Activated naive CD8-positive, alpha-beta T cell treated with anti-CD3 and anti-CD28 coated beads for 36 hours (primary cell): ENCODE data around the gene CRIP1. TPM values are rescaled to one million over a fixed set of nuclear protein-coding genes. Genes with fewer than 3 reads are reported as not detected.

Source experiments
- DNase-seq: peaks from one replicate; pipeline ENCODE4 v3.0.0; 2021
- H3K27ac Mint-ChIP-seq: one replicate; pipeline ENCODE4 v1.8.0; 2022; ENCODE audit warnings: mild to moderate bottlenecking, moderate library complexity, mixed read lengths
- H3K27me3 Mint-ChIP-seq: one replicate; pipeline ENCODE4 v1.8.0; 2022; ENCODE audit warnings: mild to moderate bottlenecking, mixed read lengths
- H3K36me3 Mint-ChIP-seq: one replicate; pipeline ENCODE4 v1.8.0; 2021; ENCODE audit warnings: mild to moderate bottlenecking, mixed read lengths
- H3K4me1 Mint-ChIP-seq: one replicate; pipeline ENCODE4 v1.8.0; 2021; ENCODE audit warnings: mixed read lengths
- H3K4me3 Mint-ChIP-seq: one replicate; pipeline ENCODE4 v1.8.0; 2022; ENCODE audit warnings: mild to moderate bottlenecking, moderate library complexity, mixed read lengths
- H3K9me3 Mint-ChIP-seq: one replicate; pipeline ENCODE4 v1.8.0; 2022; ENCODE audit warnings: mixed read lengths
- total RNA-seq, 2 experiments: library from RNA; stranded (reverse); gene quantifications; one replicate each; pipeline ENCODE4 v1.2.3, GENCODE V29; 2021

CRIP1 gene, protein sequence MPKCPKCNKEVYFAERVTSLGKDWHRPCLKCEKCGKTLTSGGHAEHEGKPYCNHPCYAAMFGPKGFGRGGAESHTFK
- 10 to 100 TPM; 82.5 to 87.3 TPM for total RNA-seq

DNA sequence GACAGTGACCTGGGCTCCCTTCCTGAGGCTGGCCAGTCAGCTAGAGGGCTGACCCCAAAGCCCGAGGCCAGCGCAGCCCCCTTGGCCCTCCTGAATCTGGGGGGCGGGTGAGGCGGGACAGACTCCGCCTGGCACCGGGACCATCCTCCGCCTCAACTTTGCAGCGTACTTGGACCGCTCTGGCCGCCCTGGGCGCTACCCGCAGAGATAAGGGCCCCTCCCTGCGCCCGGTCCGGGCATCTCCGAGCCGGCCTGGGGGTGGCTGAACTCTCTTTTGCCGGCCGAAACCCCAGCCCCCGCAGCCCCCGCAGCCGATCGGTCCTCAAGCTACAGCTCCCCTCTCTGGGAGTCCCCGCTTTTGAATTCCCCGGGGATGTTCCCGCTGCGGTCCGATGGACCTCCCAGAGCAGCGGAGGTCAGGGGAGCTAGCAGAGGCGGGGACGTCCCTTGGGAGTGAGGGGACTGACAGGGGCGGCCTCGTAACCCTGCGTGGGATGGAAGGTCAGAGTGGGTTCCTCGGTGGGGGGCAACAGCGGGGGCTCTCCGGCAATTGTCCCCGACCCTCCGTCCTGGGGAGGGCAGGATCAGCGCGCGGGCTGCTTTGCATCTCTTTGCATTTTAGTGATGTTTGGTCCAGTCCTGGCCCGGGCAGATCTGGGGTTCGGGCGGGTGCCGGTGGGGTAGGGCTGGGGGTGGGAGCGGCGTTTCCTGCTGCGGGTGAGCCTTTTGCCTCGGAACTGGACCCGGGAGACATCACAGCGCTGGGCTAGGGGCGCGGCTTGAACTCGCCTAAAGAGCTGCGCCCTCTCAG is at the start of gene CRIP1:
Gene CRIP1, plus strand, starts transcription at position 724 of the 811 bp plus-strand sequence. CDS start 374 bp downstream, outside the sequence.
- Mint-ChIP-seq H3K4me3 (peak within 1 kb of the TSS; percentile 79), H3K27me3 (peaks cover 3% of the 10 kb centered on the region), H3K9me3 (no peaks in the 10 kb centered on the region), H3K4me1 (peaks cover 38% of the 10 kb centered on the region), H3K36me3 (no peaks in the 10 kb centered on the region), H3K27ac (peak within 1 kb of the TSS; percentile 70)
- DNase-seq, result no peak

DNA sequence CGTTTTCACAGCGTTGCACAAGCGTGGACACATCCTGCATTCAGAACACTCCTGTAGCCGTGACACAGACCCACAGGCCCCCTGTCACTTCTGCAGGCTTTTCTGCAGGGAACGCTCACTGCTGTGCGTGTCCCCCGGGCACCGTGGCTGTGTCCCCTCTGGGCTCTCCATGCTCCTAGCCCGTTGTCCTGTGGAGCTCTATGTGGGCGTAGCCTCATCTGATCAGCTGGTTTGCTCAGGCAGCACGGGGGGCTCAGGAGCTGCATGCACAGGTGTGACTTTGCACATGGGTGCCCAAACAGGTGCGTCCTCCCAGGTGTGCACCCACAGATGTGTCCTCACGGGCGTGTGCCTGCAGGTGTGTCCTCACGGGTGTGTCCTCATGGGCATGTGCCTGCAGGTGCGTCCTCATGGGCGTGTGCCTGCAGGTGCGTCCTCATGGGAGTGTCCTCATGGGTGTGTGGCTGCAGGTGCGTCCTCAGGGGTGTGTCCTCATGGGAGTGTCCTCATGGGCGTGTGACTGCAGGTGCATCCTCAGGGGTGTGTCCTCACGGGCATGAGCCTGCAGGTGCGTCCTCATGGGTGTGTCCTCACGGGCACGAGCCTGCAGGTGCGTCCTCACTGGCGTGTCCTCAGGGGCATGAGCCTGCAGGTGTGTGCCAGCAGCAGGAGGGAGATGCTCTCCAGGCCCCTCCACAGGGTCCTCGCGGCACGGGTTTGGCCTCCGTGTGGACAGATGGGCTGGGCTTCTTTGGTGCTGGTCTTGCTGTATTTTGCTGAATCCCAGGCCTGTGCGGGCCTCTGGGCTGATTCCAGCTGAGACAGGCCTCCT is 49.6 kb upstream of the CRIP1 start:
- no peak for DNase-seq
- Mint-ChIP-seq H3K4me1 (peaks cover 10% of the 10 kb centered on the region), H3K4me3 (no peak overlapping the region), H3K27ac (no peak overlapping the region), H3K27me3 (no peaks in the 10 kb centered on the region), H3K36me3 (peaks cover 17% of the 10 kb centered on the region), H3K9me3 (no peaks in the 10 kb centered on the region)

DNA sequence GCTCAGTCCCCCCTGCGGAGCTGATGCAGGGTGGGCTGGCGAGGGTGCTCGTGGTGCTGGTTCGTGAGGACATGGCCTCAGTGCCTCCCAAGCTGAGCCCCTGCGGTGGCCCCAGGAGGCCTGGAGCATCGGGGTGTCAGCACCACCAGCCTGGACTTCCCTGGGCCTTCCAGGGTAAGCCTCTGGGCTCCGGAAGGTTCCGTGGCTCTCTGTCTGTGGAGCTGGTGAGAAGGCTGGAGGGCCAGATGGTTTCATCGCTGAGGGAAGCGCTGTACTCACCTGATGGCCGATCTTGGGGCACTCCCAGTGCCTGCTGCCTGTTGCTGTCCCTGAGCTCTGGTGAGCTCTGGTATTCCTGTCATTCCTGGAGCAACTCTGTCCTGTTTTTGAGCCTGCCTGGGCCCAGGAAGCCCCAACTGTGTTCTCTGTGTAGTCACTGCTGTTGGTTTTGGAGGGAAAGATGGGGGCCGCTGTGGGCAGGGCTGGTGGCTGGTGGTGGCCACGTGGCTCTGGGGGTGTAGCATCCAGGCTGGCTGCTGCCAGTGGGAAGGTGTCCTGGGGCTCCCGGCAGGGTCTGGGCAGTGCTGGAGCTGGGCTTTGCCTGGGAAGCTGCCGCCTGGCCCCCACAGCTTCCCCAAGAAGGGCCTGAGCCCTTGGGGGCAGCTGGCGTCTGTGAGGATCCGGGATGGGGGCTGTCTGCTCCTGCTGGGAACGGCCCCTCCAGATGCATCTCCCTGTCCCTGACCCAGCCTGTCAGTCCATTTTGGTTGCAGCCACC is 48.8 kb upstream of the CRIP1 start:
- peaks cover 19% of the 10 kb centered on the region for H3K36me3 Mint-ChIP-seq
- no peaks in the 10 kb centered on the region for H3K9me3 Mint-ChIP-seq
- H3K27ac Mint-ChIP-seq, result no peak overlapping the region
- peaks cover 9% of the 10 kb centered on the region for H3K4me1 Mint-ChIP-seq
- no peak overlapping the region for H3K4me3 Mint-ChIP-seq
- no peaks in the 10 kb centered on the region for H3K27me3 Mint-ChIP-seq
- no peak for DNase-seq

DNA sequence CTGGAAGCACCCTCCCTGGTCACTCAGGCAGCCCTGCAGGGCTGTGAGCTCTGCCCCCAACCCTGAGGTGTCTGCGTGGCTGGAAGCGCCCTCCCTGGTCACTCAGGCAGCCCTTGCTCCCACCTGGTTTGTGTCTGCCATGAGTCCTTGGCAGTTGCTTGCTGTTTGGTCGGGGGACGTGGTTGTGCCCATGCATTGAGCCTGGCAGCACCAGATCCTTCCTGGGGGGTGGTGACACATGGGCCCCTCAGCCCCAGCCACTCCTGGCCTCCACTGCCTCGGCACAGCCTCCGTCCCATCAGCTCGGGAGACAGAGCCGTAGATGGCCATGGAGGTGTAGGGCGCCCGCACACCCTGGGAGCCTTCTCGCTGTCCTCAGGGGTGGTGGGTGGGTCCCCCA is 47.5 kb upstream of the CRIP1 start:
- Mint-ChIP-seq H3K4me3 (no peak overlapping the region), H3K4me1 (peaks cover 9% of the 10 kb centered on the region), H3K36me3 (peaks cover 12% of the 10 kb centered on the region), H3K27ac (no peak overlapping the region), H3K27me3 (no peaks in the 10 kb centered on the region), H3K9me3 (no peaks in the 10 kb centered on the region)
- DNase-seq, result no peak

DNA sequence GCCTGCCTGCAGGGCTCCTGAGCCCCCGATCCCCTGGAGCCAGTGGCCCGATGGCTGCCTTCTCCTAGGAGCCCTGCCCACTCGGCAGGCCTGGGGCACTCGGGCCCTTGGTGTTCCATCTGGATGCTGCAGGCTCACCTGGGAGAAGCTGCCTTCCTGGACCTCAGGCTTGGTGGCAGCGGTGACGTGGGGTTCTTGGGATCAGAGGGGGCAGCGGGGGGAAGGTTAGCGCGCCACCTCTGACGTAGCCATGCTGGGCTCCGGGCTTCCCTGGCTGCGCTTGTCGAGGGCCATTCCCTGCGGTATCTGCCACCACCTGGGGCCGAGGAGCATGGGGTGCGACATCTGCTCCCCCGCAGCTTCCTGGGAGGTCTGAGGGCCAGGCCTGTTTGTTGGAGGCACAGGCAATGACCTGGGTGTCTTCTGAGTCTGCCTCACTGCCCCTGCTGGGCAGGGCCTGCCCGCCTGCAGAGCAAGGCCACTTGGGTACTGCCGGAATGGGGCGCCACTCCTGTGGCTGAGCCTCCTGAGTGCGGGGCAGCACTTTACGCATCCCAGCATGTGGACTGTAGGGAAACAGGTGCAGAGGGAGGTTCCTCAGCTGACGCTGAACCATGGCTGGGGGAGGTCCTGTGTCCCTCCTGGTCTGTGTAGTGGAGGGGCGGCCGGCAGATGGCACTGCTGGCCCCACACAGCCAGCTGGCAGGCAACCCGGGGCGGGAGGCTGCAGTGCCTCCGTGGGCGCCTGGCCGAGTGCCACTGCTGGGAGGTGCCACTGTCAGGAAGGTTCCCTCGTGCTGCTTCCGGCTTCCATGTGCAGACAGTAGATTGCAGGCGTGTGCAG is 46.8 kb upstream of the CRIP1 start:
- Mint-ChIP-seq H3K9me3 (no peaks in the 10 kb centered on the region), H3K27ac (no peak overlapping the region), H3K4me1 (peaks cover 6% of the 10 kb centered on the region), H3K36me3 (peaks cover 9% of the 10 kb centered on the region), H3K4me3 (no peak overlapping the region), H3K27me3 (no peaks in the 10 kb centered on the region)
- DNase-seq, result no peak

DNA sequence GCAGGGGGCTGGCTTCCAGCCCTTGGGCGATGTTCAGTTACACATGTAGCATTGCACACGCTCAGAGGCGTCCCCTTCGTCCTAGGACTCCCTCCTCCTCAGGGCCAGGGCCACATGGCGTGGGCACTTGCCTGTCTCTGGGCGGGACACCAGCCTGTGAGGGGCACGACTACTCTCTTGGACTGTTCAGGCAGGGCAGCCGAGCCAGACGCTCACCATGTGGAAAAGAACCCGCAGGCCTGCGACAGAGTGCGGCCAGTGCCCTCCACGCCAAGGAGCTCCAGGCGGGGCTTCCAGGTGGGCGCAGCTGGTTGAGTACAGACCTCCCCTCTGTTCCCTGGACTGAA is 46.2 kb upstream of the CRIP1 start:
- Mint-ChIP-seq H3K27me3 (no peaks in the 10 kb centered on the region), H3K36me3 (peaks cover 7% of the 10 kb centered on the region), H3K27ac (no peak overlapping the region), H3K4me3 (no peak overlapping the region), H3K9me3 (no peaks in the 10 kb centered on the region), H3K4me1 (peaks cover 4% of the 10 kb centered on the region)
- DNase-seq, result no peak

DNA sequence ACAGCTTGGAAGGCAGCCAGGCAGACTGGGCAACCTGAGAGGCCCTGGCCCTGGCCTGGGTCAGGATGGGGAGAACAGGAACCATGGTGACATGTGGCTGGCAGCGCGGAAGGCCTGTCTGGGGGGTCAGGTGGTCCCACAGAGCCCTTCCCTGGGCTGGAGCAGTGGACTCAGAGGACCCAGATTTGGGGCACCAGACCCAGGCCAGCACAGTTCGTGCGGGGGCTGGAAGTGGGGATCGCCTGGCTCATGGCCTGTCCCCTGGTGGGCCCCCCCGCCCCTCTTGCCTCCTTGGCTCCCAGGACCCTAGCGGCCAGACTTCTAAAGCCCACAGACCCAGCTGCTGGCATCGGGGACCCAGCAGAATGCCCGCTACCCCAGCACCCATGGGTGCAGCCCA is 45.7 kb upstream of the CRIP1 start:
- Mint-ChIP-seq H3K27ac (no peak overlapping the region), H3K9me3 (no peaks in the 10 kb centered on the region), H3K4me3 (no peak overlapping the region), H3K36me3 (peaks cover 4% of the 10 kb centered on the region), H3K4me1 (no peaks in the 10 kb centered on the region), H3K27me3 (no peaks in the 10 kb centered on the region)
- DNase-seq, result no peak

DNA sequence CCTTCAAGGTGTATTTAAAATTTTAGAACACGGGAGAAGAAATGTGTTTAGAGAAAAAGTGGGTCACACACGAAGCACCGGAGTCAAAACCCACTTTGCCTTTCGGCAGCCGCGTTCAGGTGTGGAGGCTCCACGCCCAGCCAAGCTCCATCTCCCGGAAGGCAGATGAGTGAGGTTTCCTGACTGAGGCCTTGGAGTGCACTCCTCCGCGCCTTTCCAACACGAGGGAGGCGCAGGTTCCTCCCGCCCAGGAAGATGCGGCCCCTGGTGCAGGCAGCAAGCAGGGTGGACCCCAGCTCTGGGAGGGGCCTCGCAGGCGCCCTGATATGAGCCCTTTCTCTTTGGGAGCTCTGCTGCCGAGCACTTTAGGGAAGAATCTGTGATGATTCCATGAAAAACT is 44.6 kb upstream of the CRIP1 start:
- Mint-ChIP-seq H3K9me3 (no peaks in the 10 kb centered on the region), H3K4me1 (no peaks in the 10 kb centered on the region), H3K36me3 (peaks cover 4% of the 10 kb centered on the region), H3K27me3 (no peaks in the 10 kb centered on the region), H3K4me3 (no peak overlapping the region), H3K27ac (no peak overlapping the region)
- no peak for DNase-seq

DNA sequence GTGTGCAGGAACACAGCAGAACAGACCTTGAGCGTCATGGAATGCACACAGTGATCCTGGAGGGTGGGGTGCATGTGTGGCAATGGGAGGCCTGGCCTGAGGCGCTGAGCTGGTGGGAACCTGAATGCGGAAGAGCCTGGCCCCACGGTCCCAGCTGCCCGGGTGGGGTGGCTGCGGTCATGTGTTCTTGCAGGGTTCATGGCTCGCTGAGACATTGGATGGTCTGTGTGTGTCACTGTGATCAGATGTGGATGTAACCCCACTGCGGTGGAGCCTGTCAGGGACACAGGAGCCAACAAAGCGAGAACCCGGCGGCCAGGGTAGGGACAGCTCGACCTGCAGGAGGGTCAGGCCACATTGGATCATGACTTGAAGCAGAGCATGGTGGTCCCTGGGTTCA is 43.9 kb upstream of the CRIP1 start:
- Mint-ChIP-seq H3K36me3 (peaks cover 4% of the 10 kb centered on the region), H3K4me3 (no peak overlapping the region), H3K9me3 (no peaks in the 10 kb centered on the region), H3K4me1 (no peaks in the 10 kb centered on the region), H3K27ac (no peak overlapping the region), H3K27me3 (no peaks in the 10 kb centered on the region)
- no peak for DNase-seq

DNA sequence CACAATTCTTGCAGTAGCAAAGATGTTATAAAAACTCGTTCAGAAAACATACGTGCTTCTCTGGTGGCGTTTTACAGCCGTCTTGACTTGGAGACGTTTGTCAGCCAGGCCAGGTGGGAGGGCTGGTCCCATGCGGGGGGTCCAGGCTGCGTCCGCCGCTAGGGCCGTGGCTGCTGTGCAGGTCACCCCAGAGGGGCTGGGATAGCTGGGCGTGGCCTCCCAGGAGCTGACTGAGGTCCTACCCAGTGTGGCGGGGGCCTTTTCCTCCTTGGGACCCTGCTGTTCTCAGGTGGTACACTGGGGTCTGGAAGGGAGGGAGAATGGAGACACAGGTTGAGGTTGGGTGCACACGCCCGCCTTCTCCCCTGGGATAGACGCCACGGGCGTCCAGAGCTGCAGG is 41.8 kb upstream of the CRIP1 start:
- no peak for DNase-seq
- no peaks in the 10 kb centered on the region for H3K27me3 Mint-ChIP-seq
- peaks cover 4% of the 10 kb centered on the region for H3K36me3 Mint-ChIP-seq
- no peaks in the 10 kb centered on the region for H3K4me1 Mint-ChIP-seq
- no peaks in the 10 kb centered on the region for H3K9me3 Mint-ChIP-seq
- H3K27ac Mint-ChIP-seq, result no peak overlapping the region
- H3K4me3 Mint-ChIP-seq, result no peak overlapping the region

DNA sequence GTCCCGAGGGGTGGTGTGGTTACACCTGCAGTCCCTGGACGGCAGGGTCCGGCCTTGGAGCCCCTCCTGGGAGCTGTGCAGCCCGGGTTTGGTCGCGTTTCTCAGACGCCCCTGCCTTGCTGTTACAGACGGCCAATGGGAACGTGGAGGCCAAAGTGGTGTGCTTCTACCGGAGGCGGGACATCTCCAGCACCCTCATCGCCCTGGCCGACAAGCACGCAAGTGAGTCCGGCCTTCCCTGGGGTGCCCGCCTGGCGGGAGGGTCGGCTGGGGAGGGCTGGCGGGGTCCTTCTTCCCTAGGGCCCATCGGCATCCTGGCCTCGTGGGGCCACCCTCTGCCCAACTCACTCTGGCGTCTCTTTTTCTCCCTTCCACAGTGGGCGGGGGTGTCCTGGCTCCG is 41.4 kb upstream of the CRIP1 start:
- Mint-ChIP-seq H3K4me3 (no peak overlapping the region), H3K27me3 (no peaks in the 10 kb centered on the region), H3K36me3 (peaks cover 6% of the 10 kb centered on the region)

DNA sequence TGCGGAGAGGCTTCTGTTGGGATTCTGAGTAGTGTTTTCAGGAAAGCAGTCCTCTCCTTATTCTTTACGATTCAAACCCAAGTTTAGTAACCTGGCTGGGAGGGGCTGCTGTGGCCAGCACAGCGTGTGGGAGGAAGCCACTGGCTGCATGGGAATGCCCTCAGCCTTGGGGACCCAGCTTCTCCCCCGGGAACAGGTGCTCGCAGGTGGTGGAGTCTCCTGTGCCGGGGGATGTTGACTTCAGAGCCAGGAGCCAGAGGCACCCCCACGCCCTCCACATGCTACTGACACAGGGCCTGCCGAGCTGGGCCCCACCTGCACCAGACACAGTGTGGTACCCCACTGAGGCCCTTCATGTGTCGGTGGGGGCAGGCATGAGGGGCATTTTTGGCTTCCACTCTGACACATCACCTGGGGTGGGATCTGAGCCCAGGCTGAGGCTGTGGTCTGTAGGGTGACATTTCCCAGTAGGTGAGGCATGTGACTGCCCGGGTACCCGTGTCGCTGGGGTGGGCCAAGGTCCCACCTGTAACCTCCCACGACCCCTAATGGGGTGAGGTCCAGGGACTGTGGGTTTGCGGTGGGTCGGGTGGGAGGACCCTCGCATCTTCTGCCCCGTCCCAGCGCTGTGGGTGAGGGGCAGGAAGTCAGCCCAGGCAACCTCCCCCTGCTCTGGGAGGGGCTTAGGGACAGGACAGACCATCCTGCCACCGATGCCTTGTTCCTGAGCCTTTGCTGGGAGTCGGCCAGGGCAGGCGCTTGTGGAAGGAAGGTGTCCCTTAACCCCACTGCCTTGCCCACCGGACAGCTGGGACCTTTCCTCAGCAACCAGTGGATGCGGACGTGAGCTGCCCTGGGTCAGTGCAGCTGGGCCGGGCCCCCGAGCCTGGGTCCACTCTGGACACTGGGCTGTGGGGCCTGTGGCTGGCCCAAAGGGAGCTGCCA is 40.5 kb upstream of the CRIP1 start:
- Mint-ChIP-seq H3K4me3 (no peak overlapping the region), H3K36me3 (peaks cover 7% of the 10 kb centered on the region), H3K4me1 (no peaks in the 10 kb centered on the region), H3K27me3 (no peaks in the 10 kb centered on the region), H3K27ac (no peak overlapping the region), H3K9me3 (no peaks in the 10 kb centered on the region)
- no peak for DNase-seq

More for the DNA sequence above, 41.4 kb upstream of the CRIP1 start:
- H3K4me1 Mint-ChIP-seq, result no peaks in the 10 kb centered on the region
- no peak for DNase-seq
- H3K9me3 Mint-ChIP-seq, result no peaks in the 10 kb centered on the region
- no peak overlapping the region for H3K27ac Mint-ChIP-seq

DNA sequence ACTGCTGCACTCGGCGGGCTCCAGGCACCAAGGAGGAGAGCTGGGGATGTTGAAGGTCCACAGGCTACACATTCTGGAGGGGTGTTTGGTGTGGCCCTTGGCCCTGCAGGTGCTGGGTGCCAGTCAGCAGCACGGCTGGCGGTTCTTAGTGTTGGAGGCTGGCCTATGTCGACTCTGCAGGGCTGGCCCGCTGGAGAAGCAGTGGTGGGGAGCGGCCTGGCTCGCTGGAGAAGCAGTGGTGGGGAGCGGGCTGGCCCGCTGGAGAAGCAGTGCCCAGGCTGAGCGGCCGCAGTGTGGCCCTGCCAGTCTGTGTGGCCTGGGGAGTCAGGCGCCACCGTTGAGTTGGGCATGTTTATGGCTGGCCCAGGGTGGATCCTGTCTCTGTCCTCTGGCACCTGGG is 39.7 kb upstream of the CRIP1 start:
- no peaks in the 10 kb centered on the region for H3K4me1 Mint-ChIP-seq
- no peaks in the 10 kb centered on the region for H3K27me3 Mint-ChIP-seq
- H3K4me3 Mint-ChIP-seq, result no peak overlapping the region
- no peak for DNase-seq
- peaks cover 7% of the 10 kb centered on the region for H3K36me3 Mint-ChIP-seq
- H3K9me3 Mint-ChIP-seq, result no peaks in the 10 kb centered on the region
- H3K27ac Mint-ChIP-seq, result no peak overlapping the region
